Measurements from ENCODE around the gene EPDR1.

DNA sequence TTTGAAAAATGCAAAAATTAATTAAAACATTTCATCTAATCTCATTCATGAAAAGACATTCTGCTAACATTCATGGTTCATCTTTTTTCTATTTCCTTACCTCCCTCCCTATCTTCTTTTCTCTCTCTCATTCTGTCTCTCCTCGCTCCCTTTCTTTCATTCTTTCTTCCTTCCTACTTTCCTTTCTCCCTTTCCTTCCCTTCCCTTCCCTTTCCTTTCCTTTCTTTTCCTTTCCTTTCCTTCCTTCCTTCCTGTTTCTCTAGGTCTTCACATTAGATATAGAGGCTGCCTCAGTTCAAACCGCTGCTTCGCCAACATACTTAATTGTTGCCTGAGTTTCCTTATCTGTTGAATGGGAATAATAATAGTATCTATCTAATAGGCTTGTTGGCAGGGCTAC lies 25.8 kb upstream of the EPDR1 start:
- TF ChIP-seq POLR2A (IDR thresholded peaks at IDR 0.05; ENCODE audit: low read length) (no peak), GATA1 (IDR thresholded peaks at IDR 0.05; ENCODE audit: low read depth, low read length) (no peak)

Measured in erythroblast (primary cell).